GM12875 (cell line): ENCODE results near the gene LITAFD.

Experiments
- H3K4me3 ChIP-seq: one replicate; pipeline ENCODE4 v1.5.1; 2011; ENCODE audit warnings: low read depth, low read length, control low read depth
- CTCF ChIP-seq: IDR thresholded peaks from 2 replicates; pipeline ENCODE4 v1.5.1; 2011; ENCODE audit warnings: low read depth, mild to moderate bottlenecking, control low read depth, inconsistent platforms, low read length, moderate library complexity, borderline replicate concordance; ENCODE audit not compliant: insufficient read depth

The LITAFD gene

DNA sequence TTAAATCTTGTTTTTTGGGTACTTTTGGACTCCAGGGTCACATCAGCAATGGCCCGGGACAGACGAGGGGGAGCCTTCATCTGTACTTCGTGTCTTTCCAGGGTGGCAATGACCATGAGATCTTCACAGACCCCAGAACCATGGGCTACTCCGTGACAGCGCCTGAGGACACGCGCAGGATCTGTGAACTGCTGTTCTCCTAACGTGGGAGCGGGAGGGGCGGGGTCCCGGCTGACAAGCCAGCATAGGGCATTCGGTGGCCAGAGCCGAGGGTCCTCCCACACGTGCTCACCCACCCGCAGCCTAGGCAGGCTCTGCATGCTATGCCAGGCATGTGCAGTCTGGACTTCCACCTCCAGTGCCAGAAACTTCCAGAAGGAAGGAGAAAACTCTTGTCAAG lies 34.5 kb upstream of the LITAFD start:
- H3K4me3 ChIP-seq = no peak overlapping the region
- no peak for TF ChIP-seq CTCF

- H3K4me3 ChIP-seq = no peak overlapping the region
- TF ChIP-seq CTCF = no peak
These were observed 33.8 kb upstream of the LITAFD start for GRCh38 chr16:8848231-8848938.

DNA sequence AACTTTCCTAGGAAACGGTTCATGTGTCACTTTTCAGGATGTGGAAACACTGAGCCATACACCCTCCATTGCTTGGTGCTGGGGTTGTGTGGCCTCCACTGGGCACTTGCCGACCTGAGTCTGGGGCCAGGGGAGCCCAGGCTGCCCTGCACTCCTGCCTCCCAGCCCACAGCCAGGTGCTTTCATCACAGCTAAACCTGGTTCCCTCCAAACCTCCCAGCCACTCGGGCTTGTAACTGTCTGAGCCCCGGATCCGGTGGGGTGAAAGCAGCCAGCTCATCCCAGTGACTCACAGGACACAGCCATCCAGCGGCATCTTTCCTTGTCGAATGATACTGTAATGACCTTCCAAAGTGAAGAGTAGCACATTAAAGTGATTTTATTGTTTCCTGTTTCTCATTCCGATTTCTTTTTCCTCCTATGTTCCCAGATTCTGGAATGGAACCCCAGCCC lies 33.2 kb upstream of the LITAFD start:
- no peak overlapping the region for H3K4me3 ChIP-seq
- no peak for TF ChIP-seq CTCF

- no peak overlapping the region for H3K4me3 ChIP-seq
- TF ChIP-seq CTCF = no peak
These were observed 32.6 kb upstream of the LITAFD start for GRCh38 chr16:8849411-8850011.

DNA sequence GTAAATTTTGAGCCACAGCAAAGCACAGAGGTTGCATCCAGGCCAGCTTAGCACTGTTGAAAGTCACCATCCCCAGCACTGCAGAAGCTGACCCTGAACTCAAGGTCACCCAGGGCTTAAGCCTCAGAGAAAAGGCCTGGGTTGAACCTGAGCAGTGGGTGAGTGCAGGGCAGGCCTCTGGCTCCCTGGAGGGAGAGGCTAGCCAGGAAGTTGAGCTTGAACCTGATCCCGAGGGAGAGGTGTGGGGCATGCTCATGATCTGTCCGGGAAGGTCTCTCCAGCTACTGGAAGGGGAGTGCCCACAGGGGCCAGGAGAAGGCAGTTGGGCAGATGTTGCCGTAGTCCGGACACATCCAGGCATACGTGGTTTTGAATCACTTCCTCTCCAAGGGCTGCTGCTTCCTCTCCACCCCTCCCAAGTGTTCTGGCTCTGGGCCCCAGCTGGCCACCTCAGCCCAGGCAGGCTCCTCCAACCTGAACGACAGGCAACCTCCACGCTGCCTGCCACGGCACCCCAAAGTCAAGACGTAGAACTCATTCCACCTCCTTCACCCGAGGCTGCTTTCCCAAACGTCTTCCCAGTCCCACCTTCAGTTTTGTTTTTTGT lies 31.8 kb upstream of the LITAFD start:
- TF ChIP-seq CTCF = no peak
- H3K4me3 ChIP-seq = no peak overlapping the region

DNA sequence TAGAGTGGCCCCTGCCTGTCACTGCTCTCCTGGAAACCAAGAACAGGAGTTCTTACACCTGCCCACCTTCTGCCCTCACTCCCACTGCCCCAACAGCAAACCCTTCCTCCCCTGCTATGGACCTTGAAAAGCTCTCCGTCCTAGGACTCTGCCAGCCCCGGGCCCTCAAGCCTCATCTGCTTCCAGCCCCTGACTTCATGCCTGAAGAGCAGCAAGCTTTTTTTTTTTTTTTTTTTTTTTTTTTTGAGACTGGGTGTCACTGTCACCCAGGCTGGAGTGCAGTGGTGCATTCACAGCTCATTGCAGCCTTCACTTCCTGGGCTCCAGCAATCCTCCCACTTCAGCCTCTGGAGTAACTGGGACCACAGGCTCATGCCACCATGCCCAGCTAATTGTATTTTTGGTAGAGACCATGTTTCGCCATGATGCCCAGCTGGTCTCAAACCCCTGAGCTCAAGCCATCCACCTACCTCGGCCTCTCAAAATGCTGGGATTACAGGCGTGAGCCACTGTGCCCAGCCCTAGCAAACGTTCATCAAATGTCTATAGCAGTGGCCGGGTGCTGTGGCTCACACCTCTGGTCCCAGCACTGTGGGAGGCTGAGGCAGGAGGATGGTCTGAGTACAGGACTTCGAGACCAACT lies 30.3 kb upstream of the LITAFD start:
- H3K4me3 ChIP-seq = no peak overlapping the region
- TF ChIP-seq CTCF = no peak
